Suprapubic skin (tissue), 3 donors: ENCODE data around the gene NEXMIF.

Experiments
- CTCF ChIP-seq, 2 donors: fragments of 200-600 bp in 1 of 2; fragments of 450-650 bp in 1 of 2; sonication (generic) in 1 of 2; IDR thresholded peaks; one replicate each; pipeline ENCODE4 v1.5.1; 2016 to 2019; ENCODE audit warnings: antibody characterized with exemption in 2 of 2, mild to moderate bottlenecking in 1 of 2, moderate library complexity in 1 of 2
- POLR2AphosphoS5 ChIP-seq, 3 donors: sonication (generic); formaldehyde crosslinking; IDR thresholded peaks; one replicate each; pipeline ENCODE4 v1.6.1; 2017; ENCODE audit warnings: antibody characterized with exemption in 3 of 3

GRCh38 chrX:74925225-74926088, at the start of gene NEXMIF:
- TF ChIP-seq POLR2AphosphoS5 (IDR thresholded peaks at IDR 0.05) (no peak), CTCF (IDR thresholded peaks at IDR 0.05) (peak in 1 of 2 donors; percentile 26)
